Left renal pelvis (tissue), 4 donors: ENCODE results near the gene XPR1. TPM values are rescaled to one million over a fixed set of nuclear protein-coding genes. Genes with fewer than 3 reads are reported as not detected.

ENCODE experiments used
- DNase-seq, 4 donors: peaks; one replicate each; pipeline ENCODE4 v3.0.0-alpha.2; 2013; ENCODE audit warnings: low read depth in 4 of 4, low spot score in 3 of 4
- polyA plus RNA-seq, 4 donors: library from polyadenylated mRNA; unstranded; fragments of 120-200 nt; gene quantifications; one replicate each; pipeline ENCODE4 v1.2.1, GENCODE V29; 2013; ENCODE audit not compliant: insufficient read length in 4 of 4

XPR1 gene
- polyA plus RNA-seq, 4 donors, result 21.5 to 43.0 (median 38.8) TPM

- DNase-seq, result peak in 1 of 4 donors; percentile 31
These were observed 231.4 kb downstream of the XPR1 start for GRCh38 chr1:180863158-180863775.

- peak in 3 of 4 donors; percentile 29 to 41 (median 33) for DNase-seq
These were observed 250.1 kb downstream of the XPR1 start for GRCh38 chr1:180881806-180882509.

- DNase-seq, result no peak
These were observed 252.9 kb downstream of the XPR1 start for GRCh38 chr1:180884588-180885300.

- no peak for DNase-seq
These were observed 254.5 kb downstream of the XPR1 start for GRCh38 chr1:180886338-180886737.

GRCh38 chr1:180887841-180888240 lies 256.0 kb downstream of the XPR1 start:
- no peak for DNase-seq

GRCh38 chr1:180888870-180889269 lies 257.0 kb downstream of the XPR1 start:
- DNase-seq, result no peak

- no peak for DNase-seq
These were observed 257.5 kb downstream of the XPR1 start for GRCh38 chr1:180889325-180889724.

- DNase-seq, result no peak
These were observed 260.4 kb downstream of the XPR1 start for GRCh38 chr1:180892272-180892671.

- DNase-seq, result no peak
These were observed 260.9 kb downstream of the XPR1 start for GRCh38 chr1:180892675-180893074.

GRCh38 chr1:180893614-180894013 lies 261.8 kb downstream of the XPR1 start:
- no peak for DNase-seq

GRCh38 chr1:180896161-180896560 lies 264.3 kb downstream of the XPR1 start:
- no peak for DNase-seq

GRCh38 chr1:180898441-180899219 lies 266.8 kb downstream of the XPR1 start:
- no peak for DNase-seq

GRCh38 chr1:180899262-180899661 lies 267.4 kb downstream of the XPR1 start:
- DNase-seq, result no peak

GRCh38 chr1:180901076-180901990 lies 269.5 kb downstream of the XPR1 start:
- DNase-seq, result no peak

- no peak for DNase-seq
These were observed 270.7 kb downstream of the XPR1 start for GRCh38 chr1:180902541-180902940.

- DNase-seq, result no peak
These were observed 274.1 kb downstream of the XPR1 start for GRCh38 chr1:180905927-180906326.

GRCh38 chr1:180906511-180906910 lies 274.7 kb downstream of the XPR1 start:
- DNase-seq, result no peak

- no peak for DNase-seq
These were observed 275.7 kb downstream of the XPR1 start for GRCh38 chr1:180907313-180908055.

- no peak for DNase-seq
These were observed 276.4 kb downstream of the XPR1 start for GRCh38 chr1:180908074-180908765.
